Measurements from ENCODE around the gene ZSCAN5A.
A peak's percentile ranks its signal among the peaks of the same experiment; 100 is the strongest.
"Not testable (repeated sequence)": the region's sequence is repeated elsewhere in the genome, so short reads cannot be mapped to it uniquely, and the experiment has no call there.

The ZSCAN5A gene, protein sequence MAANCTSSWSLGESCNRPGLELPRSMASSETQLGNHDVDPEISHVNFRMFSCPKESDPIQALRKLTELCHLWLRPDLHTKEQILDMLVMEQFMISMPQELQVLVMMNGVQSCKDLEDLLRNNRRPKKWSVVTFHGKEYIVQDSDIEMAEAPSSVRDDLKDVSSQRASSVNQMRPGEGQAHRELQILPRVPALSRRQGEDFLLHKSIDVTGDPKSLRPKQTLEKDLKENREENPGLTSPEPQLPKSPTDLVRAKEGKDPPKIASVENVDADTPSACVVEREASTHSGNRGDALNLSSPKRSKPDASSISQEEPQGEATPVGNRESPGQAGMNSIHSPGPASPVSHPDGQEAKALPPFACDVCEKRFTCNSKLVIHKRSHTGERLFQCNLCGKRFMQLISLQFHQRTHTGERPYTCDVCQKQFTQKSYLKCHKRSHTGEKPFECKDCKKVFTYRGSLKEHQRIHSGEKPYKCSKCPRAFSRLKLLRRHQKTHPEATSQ

DNA sequence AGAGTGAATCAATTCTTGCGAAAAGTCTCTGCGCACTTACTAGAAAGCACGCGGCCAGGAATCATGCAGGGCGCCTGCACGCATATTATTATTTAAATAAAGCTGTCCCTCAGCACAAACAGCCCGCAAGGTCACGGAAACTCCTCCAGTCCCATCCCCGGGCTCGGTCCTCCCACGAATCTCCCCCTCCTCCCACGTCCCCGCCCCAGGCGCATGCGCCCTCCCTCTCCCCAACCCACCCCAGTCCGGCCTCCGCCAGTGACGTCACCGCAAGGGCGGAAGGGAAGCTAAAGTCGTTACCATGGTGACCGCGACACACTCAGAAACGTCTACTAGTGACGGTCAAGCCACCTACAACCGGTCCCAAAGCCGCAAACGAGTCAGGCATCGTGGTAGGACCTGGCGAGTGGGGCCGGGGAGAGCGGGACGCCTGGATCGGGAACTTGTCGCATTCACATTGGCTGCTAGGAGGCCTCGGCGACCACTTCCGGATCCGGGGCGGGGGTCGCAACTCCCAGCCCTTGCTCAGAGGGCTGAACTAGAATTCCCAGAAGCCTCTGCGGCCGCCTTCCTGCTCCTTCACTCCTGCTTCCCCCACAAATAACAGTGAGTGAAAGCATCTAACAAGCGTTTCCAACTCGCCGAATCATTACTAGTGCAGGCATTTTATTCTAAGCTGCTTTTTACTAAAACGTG lies at the start of gene ZSCAN5A:
ZSCAN5A (minus strand) TSS at position 459 of the 696 bp plus-strand sequence. CDS start 89,793 bp downstream, outside the sequence.
- DNase-seq = peak; percentile 97 to 98

DNA sequence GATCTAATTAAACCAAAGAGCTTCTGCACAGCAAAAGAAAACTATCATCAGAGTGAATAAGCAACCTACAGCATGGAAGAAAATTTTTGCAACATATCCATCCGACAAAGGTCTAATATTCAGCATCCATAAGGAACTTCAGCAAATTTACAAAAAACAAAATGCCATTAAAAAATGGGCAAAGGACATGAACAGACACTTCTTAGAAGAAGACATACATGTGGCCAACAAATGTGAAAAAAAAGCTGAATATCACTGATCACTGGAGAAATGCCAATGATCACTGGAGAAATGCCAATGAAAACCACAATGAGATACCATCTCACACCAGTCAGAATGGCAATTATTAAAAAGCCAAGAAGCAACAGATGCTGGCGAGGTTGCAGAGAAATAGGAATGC lies 46.2 kb upstream of the ZSCAN5A start:
- DNase-seq = no peak

DNA sequence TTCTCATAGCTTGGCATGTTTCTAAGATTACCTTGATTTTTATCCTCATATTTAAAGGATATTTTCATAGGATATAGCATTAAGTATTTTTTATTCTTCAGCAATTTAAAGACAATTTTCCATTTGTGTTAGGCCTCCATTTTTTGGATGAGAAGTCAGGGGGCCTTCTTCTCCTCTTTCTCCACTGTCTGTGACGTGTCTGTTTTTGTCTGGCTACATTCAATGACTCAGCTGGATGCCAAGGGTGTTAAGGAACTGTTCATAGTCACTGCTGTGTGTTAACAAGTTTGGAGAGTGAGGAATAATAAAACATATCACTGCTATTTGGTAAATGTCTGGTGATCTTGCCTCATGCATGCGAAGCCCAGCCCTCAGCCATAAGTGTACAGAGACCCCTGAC lies 42.3 kb upstream of the ZSCAN5A start:
- no peak for DNase-seq

DNA sequence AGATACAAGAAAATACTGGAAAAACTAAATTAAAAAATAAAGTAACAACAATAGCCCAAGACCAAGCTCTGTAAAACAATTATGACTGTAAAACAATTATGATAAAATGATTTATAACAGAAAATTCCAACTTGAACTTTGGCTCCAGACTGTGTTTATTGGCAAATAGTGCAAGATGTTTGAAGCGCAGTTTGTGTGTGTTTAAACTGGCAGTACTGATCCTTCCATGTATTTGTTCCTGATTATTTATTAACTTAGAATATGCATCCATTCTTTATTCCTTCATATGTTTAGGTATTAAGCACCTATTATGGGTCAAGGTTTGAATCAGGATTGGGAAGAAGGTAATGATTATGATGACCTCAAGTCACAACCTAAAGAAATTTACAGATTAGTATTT lies 40.9 kb upstream of the ZSCAN5A start:
- no peak for DNase-seq

DNA sequence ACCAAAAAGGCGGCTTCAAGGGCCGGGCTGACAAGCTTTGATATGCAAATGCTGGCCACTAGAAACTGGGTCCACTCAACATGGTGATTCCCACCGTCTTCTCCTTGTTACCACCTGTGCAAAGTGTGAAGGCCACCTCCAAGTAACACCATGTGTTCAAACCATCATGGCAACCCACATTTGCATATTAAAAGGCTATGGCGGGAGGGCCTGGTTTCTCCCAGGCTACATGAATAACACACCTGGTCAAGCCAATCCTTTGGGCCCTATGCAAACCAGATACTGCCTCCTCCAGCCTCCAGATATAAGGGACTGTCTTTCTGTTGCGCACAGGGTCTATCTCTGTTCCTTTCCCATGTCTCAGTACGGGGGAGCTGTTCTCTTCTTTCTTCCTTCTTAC lies 36.6 kb upstream of the ZSCAN5A start:
- no peak for DNase-seq

DNA sequence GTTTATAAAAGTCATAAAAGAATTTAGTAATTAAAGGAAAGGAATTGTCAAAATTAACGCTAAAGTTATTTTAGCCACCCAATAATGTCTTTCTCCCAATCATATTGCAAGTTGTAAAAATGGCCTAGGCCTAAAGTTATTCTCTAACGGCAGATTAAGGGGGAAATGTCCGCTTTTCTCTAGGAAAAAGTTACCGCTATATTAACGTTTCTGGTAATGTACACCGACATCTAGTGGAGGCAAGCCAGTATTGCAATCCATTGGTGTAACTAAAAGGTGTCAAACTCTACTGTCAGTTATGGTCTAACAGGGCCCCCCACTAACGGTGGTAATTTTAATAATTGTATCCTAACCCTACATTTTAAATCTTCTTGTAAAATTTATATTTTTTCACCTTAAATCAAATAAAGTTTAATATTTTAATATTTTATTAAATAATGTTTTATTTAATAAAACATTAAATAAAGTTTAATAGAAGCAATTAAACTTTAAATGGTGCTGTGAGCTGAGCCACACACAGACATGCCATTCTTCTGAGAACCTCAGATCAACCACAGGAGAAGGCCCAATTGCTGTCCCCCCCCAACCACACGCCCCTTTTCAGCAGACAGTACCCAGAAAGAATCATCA lies 35.9 kb upstream of the ZSCAN5A start:
- DNase-seq = peak; percentile 53 to 56

DNA sequence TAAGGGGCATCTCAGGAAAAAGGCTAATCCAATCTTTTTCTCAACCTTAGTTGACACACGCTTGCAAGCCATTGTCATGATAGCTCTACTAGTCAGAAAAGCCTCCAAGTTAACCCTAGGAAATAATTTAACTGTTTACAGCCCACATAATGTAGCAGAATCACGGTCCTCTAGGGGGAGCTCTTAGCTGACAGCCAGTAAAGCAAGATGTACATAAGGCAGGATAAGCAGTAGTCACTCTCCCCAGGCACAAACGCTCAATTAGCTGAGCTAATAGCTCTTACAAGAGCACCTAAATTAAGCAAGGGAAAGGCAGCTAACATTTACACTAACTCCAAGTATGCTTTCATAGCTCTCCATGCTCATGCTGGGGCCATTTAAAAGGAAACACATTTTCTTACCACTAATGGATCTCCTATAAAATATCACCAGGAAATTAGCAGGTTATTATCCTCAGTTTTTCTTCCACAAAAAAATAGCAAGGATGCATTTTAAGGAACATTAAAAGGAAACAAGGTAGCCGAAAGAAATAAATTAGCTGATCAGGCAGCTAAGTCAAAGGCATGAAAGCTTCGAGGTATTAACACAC lies 33.7 kb upstream of the ZSCAN5A start:
- peak; percentile 25 to 34 for DNase-seq

DNA sequence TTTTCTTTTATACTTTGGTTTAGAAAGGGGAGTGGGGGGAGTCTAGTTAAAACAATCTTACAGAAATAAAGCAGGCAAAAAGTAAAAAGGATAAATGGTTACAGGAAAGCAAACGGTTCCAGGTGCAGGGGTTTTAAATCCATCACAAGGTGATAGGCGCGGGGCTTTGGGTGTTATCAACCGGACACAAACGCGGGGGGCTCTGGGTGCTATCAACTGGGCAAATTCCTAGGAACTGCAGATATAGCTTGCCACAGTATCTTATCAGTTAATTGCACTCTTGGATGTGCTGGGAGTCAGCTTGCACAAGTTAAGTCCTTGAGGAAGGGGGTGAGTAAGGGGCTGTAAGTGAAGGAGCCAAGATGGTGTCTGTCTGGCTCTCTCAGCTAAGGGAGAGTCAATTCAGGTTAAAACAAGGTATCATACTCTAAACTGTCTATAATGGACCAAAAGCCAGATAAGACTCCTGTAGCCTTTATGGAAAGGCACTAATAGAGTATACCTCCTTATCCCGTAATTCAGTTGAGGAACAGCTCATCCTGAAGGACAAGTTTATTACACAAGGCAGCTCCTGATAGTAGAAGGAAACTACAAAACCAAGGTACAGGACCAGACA lies 32.6 kb upstream of the ZSCAN5A start:
- DNase-seq = no peak

DNA sequence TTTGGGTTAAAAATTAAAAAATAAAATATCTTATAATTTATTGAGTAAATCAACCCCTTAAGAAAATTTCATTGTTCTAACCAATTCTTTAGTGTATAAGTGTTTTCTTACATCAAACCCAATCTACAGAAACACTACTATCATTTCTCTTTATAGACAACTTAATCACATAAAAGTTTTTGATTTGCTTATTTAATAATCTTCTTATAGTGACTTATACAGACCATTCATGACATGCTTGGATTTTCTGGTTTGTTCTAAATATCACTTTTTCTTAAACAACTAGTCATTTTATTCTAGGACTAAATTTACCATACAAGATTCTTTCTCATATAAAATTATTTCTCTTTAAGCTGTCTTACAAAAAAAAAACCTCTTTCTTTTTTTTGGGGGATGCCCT lies 27.3 kb upstream of the ZSCAN5A start:
- no peak for DNase-seq

DNA sequence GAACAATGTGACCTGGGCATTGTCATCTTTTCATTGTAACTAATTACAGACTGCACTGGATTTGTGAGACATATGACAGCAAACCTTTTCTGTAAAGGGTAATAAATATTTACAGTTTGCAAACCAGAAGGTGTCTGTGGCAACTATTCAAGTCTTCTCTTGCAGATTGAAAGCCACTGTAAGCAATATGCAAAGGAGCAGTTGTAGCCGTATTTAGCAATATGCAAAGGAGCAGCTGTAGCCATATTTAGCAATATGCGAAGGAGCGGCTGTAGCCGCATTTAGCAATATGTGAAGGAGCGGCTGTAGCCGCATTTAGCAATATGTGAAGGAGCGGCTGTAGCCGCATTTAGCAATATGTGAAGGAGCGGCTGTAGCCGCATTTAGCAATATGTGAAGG lies 24.4 kb upstream of the ZSCAN5A start:
- DNase-seq = not testable (repeated sequence)

DNA sequence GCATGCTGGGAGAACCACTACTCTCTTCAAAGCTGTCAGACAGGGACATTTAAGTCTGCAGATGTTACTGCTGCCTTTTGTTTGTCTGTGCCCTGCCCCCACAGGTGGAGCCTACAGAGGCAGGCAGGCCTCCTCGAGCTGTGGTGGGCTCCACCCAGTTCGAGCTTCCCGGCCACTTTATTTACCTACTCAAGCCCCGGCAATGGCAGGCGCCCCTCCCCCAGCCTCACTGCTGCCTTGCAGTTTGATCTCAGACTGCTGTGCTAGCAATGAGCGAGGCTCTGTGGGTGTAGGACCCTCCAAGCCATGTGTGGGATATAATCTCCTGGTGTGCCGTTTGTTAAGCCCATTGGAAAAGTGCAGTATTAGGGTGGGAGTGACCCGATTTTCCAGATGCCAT lies 22.4 kb upstream of the ZSCAN5A start:
- DNase-seq = not testable (repeated sequence)

DNA sequence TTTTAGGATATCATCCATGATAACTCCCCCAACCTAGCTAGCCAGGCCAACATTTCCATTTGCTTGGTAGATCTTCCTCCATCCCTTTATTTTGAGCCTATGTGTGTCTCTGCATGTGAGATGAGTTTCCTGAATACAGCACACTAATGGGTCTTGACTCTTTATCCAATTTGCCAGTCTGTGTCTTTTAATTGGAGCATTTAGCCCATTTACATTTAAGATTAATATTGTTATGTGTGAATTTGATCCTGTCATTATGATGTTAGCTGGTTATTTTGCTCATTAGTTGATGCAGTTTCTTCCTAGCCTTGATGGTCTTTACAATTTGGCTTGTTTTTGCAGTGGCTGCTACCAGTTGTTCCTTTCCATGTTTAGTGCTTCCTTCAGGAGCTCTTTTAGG lies 20.7 kb upstream of the ZSCAN5A start:
- DNase-seq = not testable (repeated sequence)

DNA sequence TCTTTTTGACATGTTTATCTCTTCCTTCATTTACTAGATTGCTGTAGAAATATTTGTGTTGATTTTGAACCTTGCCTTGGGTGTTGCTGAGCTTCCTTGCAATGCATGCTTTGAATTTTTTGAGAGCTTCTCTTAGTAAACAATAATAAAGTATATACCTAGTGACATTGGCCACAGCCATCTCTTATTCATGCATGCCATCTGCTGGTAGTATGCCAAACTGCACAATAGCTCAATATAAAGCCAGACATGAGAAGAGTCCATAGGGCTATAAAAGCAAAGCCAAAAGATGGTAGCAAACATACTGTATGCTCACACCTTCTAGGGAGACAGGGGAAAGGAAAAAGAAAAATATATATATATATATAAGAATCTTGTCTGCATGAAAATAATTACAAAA lies 18.9 kb upstream of the ZSCAN5A start:
- DNase-seq = peak; percentile 24 to 31

DNA sequence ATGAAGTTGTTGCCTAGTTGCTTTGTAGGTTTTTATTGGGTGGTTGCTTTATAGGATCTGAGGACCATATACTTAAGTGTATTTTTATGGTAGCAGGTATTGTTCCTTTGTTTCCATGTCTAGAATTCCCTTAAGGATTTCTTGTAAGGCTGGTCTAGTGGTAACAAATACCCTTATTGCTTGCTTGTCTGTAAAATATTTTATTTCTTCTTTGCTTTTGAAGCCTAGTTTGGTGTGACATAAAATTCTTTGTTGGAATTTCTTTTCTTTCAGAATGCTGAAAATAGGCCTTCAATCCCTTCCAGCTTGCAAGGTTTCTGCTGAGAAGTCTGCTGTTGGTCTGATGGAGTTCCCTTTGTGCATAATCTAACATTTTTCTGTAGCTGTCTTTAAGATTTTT lies 18.1 kb upstream of the ZSCAN5A start:
- no peak for DNase-seq

DNA sequence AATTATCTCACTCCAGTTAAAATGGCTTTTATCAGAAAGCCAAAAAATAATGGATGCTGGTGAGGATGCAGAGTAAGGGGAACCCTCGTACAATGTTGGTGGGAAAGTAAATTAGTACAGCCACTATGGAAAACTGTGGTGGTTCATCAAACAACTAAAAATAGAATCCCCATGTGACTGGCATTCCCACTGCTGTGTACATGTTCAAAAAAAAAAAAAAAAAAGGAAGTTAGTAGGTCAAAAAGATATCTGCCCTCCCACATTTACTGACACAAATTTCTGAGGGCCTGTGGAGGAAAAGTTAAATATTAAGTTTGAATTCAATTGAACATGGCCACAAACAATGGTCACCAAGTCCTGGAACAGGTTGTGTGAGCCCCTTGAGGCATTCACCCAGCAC lies 9.8 kb upstream of the ZSCAN5A start:
- no peak for DNase-seq

DNA sequence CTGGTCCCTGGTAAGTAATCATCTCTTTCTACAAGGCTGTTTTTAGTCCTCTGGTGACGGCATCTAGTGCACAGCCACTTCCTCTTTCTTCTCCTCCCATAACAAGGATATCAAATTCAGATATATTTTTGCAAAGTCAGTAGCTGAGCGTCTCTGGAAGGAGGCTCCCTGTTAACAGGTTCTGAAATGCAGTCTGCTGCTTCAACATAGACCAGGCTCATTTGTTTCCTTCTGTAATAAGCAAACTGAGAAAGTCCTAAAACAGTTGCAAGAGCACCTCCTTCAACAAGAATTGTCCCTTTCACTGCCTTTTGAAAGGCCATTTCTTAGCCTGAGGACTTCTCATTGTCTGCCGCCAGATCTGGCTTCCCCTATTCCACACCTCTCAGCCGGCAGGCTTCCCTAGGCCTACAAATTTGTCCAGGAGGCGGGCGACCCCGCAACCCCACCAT lies 7.4 kb upstream of the ZSCAN5A start:
- no peak for DNase-seq

DNA sequence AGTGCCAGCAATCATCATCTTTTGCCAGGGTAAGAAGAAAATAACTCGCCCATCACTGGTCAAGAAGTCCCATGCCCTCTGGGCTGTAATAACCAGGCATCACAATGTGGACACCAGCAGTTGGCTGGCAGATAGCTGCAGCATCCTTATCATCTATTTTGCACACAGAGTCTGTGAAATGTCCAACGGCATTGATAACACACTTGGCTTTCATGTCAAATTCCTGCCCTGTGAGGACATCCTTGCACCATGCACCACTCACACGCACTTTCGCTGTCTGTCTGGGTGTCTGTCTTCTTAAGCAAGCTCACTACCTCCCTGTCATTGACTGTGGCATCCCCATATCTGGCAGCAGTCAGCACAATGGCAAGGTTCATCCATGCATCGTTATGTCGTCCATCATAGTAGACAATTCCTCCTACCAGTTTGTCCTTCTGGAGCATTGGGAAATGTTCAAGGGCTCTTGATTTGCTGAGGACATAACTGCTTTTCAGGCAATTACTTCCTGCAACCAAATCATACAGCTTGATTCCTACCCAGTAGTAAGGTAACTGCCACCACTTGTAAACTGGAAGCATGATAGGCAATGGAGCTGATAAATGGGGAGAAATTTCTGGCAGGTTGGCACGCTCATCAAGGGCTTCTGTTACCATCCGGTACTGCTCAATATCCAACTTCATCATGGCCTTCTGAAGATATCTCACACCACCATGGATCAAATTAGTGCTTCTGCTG lies 6.8 kb upstream of the ZSCAN5A start:
- no peak for DNase-seq

DNA sequence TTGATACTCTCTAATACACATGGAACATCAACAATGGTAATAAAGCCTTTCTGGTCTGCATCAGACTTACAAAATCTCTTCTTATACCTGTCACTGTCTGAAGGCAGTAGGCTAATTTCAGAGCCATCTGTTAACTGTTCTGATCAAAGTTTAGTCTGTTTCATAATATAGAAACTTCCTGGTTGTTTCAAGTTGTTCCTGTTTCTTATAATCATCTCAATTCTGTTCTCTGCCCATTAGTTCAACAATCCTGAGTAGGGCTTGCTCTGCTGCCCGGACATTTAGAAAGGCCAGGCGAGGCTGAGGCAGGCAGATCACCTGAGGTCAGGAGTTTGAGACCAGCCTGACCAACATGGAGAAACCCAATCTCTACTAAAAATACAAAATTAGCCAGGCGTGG lies 5.4 kb upstream of the ZSCAN5A start:
- DNase-seq = no peak

DNA sequence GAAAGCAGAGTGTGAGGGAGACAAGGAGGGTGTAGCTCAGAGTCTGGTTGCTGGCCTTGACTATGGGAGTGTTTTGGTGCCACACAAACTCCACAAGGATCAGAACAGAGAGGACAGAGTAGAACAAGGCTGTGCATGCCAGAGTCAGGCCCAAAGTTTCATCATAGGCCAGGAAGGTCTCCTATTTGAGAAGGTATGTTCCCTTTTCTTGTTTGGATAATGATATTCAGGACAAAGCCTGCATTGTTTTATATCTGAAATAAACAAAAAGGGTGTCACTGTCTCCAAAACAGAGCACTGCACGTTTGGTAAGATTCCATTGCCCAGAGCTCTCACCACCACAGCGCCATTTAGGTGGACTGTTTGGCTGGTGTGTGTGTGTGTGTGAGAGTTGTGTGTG lies 3.1 kb upstream of the ZSCAN5A start:
- no peak for DNase-seq

DNA sequence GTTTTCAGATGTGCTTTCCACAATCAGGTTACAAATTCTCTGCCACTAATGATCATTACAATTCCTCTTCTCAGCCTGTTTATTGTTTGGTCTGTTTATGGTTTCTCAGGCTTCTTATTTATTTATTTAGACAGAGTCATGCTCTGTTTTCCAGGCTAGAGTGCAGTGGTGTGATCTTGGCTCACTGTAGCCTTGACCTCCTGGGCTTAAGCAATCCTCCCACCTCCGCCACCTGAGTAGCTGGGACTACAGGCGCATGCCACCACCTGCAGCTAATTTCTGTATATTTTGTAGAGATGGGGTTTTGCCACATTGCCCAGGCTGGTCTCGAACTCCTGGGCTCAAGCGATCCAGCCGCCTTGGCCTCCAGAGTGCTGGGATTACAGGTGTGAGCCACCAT lies 2.1 kb upstream of the ZSCAN5A start:
- no peak for DNase-seq

DNA sequence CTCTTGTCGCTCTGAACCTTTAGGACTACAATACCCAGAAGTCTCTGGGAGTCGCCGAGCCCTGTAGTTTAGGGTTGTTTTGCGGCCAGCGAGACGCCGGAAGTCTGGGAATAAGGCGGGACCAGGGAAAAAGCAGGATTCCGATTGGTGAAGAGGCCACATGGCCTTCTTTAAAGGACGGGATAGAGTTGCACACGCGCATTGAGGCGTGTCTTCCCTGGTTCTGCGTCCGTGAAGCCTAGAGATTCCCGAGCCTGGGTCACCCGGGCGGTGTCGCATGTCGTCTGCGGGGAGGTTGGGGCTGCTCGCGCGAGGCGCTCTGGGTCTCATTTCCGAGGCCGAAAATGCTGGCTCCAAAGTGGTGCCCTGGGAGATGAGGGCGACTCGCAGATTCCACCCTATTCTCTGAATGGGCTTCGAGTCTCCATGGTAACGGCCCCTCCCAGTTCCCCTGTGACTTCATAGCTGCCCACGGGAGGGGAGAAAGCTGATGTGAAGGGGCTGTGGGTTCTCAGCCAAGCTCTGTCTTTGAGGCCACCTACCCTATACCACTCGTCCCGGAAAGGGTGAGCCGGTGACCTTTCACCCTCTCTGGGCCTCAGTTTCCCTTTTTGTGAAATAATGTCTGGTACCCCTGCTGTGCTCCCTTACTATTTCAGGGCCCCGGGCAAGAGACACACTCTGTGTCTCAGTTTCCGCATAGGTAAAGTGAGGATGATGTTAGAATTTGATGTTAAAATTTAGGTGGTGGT lies 614 bp upstream of the ZSCAN5A start:
- DNase-seq = peak; percentile 91 to 92
